ENCODE measurements around the gene PPFIBP1.

Gene PPFIBP1

DNA sequence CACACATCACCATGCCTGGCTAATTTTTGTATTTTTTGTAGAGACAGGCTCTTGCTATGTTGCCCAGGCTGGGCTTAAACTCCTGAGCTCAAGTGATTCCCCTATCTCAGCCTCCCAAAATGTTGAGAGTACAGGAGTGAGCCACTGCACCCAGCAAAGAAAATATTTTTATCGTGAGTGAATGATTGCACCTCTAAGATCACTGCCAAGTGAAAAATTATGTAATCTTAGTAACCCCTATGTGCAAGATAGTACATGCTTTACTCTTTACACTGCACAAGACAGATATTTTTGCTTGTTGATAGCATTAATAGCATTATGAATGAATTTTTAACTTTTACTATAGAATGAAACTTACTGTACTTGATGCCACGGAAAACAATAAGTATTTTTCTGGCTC, 183.2 kb downstream of the PPFIBP1 start:
- TF ChIP-seq, protein P1, sequence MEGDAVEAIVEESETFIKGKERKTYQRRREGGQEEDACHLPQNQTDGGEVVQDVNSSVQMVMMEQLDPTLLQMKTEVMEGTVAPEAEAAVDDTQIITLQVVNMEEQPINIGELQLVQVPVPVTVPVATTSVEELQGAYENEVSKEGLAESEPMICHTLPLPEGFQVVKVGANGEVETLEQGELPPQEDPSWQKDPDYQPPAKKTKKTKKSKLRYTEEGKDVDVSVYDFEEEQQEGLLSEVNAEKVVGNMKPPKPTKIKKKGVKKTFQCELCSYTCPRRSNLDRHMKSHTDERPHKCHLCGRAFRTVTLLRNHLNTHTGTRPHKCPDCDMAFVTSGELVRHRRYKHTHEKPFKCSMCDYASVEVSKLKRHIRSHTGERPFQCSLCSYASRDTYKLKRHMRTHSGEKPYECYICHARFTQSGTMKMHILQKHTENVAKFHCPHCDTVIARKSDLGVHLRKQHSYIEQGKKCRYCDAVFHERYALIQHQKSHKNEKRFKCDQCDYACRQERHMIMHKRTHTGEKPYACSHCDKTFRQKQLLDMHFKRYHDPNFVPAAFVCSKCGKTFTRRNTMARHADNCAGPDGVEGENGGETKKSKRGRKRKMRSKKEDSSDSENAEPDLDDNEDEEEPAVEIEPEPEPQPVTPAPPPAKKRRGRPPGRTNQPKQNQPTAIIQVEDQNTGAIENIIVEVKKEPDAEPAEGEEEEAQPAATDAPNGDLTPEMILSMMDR (IDR thresholded peaks at IDR 0.05; ENCODE audit: insufficient read depth, missing control alignments), result no peak
- no peak for FAIRE-seq
- no peak for DNase-seq (ENCODE audit: insufficient read length, low spot score)

DNA sequence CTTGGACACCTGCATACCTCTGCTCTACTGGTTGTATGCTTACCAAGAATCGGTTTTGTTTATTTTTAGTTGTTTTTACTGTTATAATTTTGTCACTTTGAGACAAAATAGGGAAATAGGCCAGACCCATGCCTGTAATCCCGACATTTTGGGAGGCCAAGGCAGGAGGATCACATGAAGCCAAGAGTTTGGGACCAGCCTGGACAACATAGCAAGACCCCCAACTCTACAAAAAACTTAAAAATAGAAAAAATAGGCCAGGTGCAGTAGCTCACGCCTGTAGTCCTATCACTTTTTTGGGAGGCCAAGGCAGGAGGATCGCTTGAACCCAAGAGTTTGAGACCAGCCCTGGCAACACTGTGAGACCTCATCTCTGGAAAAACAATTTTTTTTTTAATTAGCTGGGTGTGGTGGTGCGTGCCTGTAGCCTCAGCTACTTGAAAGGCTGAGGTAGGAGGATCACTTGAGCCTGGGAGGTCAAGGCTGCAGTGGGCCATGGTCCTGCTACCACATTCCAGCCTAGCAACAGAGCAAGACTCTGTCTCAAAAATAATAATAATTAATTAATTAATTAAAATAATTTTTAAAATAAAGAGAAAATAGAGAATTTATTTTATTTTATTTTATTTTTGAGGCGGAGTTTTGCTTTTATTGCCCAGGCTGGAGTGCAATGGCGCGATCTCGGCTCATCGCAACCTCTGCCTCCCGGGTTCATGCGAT, 185.4 kb downstream of the PPFIBP1 start:
- TF ChIP-seq, protein P1 (IDR thresholded peaks at IDR 0.05; ENCODE audit: insufficient read depth, missing control alignments), result no peak
- FAIRE-seq (no peak), DNase-seq (ENCODE audit: insufficient read length, low spot score) (no peak)

DNA sequence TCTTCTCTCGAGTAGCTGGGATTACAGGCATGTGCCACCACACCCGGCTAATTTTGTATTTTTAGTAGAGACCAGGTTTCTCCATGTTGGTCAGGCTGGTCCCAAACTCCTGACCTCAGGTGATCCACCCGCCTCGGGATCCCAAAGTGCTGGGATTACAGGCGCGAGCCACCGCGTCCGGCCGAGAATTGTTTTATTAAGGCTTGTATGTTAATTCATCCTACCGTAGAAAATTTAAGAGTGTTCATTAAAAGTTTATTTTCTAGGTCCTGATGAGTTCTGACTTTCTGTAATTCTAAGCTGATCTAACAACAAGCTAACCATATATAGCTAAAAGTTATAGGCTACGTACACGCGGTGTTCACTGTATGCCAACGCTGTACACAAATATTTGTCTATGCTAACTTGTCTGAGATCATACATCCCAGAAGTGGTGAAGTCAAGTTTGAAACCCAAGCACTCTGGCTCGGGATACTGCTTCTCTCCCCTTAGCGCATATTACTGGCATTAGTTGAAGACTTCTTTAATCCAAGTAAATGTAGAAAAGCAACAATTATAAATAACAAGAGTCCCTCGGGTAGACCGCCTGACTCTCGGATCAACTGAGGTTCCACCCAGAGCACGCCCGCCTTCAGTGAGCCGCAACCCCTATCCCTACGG, 186.1 kb downstream of the PPFIBP1 start:
- no peak for FAIRE-seq
- TF ChIP-seq, protein P1 (IDR thresholded peaks at IDR 0.05; ENCODE audit: insufficient read depth, missing control alignments), result no peak

DNA sequence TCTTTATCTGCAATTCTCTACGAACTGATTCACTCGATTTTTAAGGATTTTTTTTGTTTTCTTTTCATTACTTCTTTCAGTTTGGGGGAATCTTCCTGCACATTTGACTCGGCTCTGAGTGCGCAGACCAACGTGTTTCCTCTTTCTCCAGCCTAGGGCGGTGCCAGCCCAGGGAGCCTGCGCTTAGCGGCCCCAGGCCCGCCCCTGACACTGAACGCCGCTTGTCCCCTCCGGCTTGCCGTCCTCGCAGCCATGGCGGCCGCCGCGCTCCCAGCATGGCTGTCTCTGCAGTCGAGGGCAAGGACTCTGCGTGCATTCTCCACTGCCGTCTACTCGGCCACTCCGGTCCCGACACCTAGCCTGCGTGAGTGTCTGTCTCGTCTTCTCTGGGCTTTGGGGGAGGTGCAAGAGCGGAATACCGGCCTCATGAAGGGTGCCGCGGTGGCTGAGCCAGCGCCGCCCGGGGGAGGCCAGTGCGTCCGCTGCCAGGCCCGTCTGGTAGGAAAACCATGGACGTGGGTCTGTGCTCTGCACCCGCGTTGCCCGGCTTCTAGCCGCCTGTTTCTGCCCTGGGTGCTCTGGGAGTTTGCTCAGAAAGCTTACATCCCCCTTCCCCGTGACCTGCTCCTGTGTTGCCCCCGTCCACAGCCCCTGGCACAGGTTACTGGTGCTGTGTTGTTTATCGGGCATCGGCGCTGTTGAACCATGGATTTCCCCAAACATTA, 186.7 kb downstream of the PPFIBP1 start, which contains the start of gene MRPS35:
Gene MRPS35 (plus strand): TSS at position 241 of the 725 bp plus-strand sequence. CDS start 12 bp downstream, at position 253.
- peak; percentile 20 for DNase-seq (ENCODE audit: insufficient read length, low spot score)
- no peak for FAIRE-seq
- TF ChIP-seq, protein P1 (IDR thresholded peaks at IDR 0.05; ENCODE audit: insufficient read depth, missing control alignments), result no peak

More for the DNA sequence above, 186.1 kb downstream of the PPFIBP1 start:
- DNase-seq (ENCODE audit: insufficient read length, low spot score), result no peak

DNA sequence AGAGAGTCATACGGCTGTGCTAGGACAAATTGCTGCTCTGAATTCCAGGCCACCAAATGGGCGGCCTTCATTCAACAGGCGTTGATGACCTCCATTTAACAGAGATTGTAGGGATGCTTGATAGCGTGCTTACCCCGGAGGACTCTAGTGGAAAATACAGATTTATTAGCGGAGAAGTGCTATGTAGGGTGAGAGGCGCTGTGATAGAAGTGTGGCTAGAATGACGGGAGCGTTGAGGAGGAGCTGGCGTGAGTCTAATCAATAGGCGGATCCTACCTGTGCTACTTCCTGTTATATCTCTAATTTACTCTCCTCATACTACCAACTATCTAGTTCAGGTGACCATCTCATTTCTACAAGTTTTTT, 187.3 kb downstream of the PPFIBP1 start:
- DNase-seq (ENCODE audit: insufficient read length, low spot score) (no peak), FAIRE-seq (no peak)
- TF ChIP-seq, protein P1 (IDR thresholded peaks at IDR 0.05; ENCODE audit: insufficient read depth, missing control alignments), result no peak

DNA sequence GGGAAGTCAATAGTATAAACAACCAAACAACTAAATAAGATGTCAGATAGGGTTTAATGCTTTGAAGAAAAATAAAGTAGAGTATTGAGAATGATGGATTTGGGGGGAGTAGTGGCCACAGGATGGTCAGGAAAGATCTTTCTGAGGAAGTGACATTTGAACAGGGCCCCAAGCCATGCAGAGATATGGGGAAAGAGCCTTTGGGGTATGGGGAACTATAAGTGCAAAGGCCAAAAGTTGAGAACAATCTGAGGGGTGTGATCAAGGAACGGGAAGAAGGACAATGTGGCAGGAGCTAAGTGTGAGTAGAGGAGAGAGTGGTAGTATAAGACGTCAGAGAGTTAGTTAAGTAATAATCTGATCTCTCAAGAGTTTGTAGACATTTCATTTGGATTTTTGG, 188.0 kb downstream of the PPFIBP1 start:
- DNase-seq (ENCODE audit: insufficient read length, low spot score) (no peak), FAIRE-seq (no peak)
- TF ChIP-seq, protein P1 (IDR thresholded peaks at IDR 0.05; ENCODE audit: insufficient read depth, missing control alignments), result no peak
